ENCODE measurements around the gene UBE2I.

UBE2I gene

DNA sequence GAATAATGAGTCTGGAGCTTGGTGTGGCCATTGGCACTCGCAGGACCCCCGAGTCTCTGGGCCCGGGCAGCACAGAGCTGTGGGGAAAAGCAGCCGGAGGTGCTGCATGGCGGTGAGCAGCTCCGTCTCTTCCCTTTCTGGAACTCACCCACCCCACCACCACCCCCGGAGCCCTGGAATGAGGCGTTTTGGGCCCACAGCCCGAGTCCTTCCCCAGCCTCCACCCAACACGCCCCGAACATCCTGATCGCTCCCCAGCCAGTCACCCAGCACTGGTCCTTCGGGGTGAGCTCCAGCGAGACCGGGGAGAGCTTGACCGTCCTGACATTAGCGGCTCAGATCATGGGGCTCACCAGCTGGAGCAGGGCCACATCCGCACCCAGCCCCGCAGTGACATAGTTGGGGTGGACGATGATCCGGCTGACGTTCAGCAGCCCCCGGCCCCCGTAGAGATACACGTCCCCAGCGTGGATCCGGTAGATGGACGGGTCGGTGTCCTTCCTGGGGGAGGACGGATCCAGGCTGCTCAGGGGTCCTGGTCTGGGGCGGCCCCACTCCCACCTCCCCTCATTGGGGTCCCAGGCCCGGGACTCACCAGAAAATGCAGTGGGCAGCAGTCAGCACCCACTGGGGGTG is 47.1 kb upstream of the UBE2I start:
- Histone ChIP-seq H3K4me3 (ENCODE audit: severe bottlenecking) (no peak overlapping the region), H3K27ac (ENCODE audit: poor library complexity, severe bottlenecking) (no peak overlapping the region), H3K36me3 (ENCODE audit: low read depth) (no peaks in the 10 kb centered on the region), H3K27me3 (ENCODE audit: insufficient read depth, poor library complexity, severe bottlenecking) (peaks cover 33% of the 10 kb centered on the region), H3K9me3 (ENCODE audit: severe bottlenecking) (no peaks in the 10 kb centered on the region), H3K4me1 (ENCODE audit: insufficient read depth, poor library complexity, severe bottlenecking) (no peaks in the 10 kb centered on the region)
- ATAC-seq (ENCODE audit: low read depth) (no peak), DNase-seq (ENCODE audit: low spot score) (no peak)
- TF ChIP-seq, protein P1, sequence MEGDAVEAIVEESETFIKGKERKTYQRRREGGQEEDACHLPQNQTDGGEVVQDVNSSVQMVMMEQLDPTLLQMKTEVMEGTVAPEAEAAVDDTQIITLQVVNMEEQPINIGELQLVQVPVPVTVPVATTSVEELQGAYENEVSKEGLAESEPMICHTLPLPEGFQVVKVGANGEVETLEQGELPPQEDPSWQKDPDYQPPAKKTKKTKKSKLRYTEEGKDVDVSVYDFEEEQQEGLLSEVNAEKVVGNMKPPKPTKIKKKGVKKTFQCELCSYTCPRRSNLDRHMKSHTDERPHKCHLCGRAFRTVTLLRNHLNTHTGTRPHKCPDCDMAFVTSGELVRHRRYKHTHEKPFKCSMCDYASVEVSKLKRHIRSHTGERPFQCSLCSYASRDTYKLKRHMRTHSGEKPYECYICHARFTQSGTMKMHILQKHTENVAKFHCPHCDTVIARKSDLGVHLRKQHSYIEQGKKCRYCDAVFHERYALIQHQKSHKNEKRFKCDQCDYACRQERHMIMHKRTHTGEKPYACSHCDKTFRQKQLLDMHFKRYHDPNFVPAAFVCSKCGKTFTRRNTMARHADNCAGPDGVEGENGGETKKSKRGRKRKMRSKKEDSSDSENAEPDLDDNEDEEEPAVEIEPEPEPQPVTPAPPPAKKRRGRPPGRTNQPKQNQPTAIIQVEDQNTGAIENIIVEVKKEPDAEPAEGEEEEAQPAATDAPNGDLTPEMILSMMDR (IDR thresholded peaks at IDR 0.05; ENCODE audit: poor library complexity, severe bottlenecking): no peak

GRCh38 chr16:1262846-1263221 is 46.6 kb upstream of the UBE2I start:
- Histone ChIP-seq H3K4me3 (ENCODE audit: severe bottlenecking) (no peak overlapping the region), H3K9me3 (ENCODE audit: severe bottlenecking) (no peaks in the 10 kb centered on the region), H3K36me3 (ENCODE audit: low read depth) (no peaks in the 10 kb centered on the region), H3K4me1 (ENCODE audit: insufficient read depth, poor library complexity, severe bottlenecking) (no peaks in the 10 kb centered on the region), H3K27ac (ENCODE audit: poor library complexity, severe bottlenecking) (no peak overlapping the region), H3K27me3 (ENCODE audit: insufficient read depth, poor library complexity, severe bottlenecking) (peaks cover 33% of the 10 kb centered on the region)
- ATAC-seq (ENCODE audit: low read depth): no peak
- TF ChIP-seq, protein P1 (IDR thresholded peaks at IDR 0.05; ENCODE audit: poor library complexity, severe bottlenecking): no peak
- no peak for DNase-seq (ENCODE audit: low spot score)

GRCh38 chr16:1263591-1264344 is 45.7 kb upstream of the UBE2I start:
- Histone ChIP-seq H3K27ac (ENCODE audit: poor library complexity, severe bottlenecking) (no peak overlapping the region), H3K27me3 (ENCODE audit: insufficient read depth, poor library complexity, severe bottlenecking) (peaks cover 33% of the 10 kb centered on the region), H3K36me3 (ENCODE audit: low read depth) (no peaks in the 10 kb centered on the region), H3K4me3 (ENCODE audit: severe bottlenecking) (no peak overlapping the region), H3K4me1 (ENCODE audit: insufficient read depth, poor library complexity, severe bottlenecking) (no peaks in the 10 kb centered on the region), H3K9me3 (ENCODE audit: severe bottlenecking) (no peaks in the 10 kb centered on the region)
- TF ChIP-seq, protein P1 (IDR thresholded peaks at IDR 0.05; ENCODE audit: poor library complexity, severe bottlenecking): no peak
- no peak for ATAC-seq (ENCODE audit: low read depth)
- DNase-seq (ENCODE audit: low spot score): peak; percentile 62

- no peaks in the 10 kb centered on the region for H3K4me1 ChIP-seq (ENCODE audit: insufficient read depth, poor library complexity, severe bottlenecking)
- no peak for ATAC-seq (ENCODE audit: low read depth)
- DNase-seq (ENCODE audit: low spot score): no peak
- no peak overlapping the region for H3K4me3 ChIP-seq (ENCODE audit: severe bottlenecking)
- no peak overlapping the region for H3K27ac ChIP-seq (ENCODE audit: poor library complexity, severe bottlenecking)
- no peaks in the 10 kb centered on the region for H3K36me3 ChIP-seq (ENCODE audit: low read depth)
- H3K27me3 ChIP-seq (ENCODE audit: insufficient read depth, poor library complexity, severe bottlenecking): peaks cover 26% of the 10 kb centered on the region
- TF ChIP-seq, protein P1 (IDR thresholded peaks at IDR 0.05; ENCODE audit: poor library complexity, severe bottlenecking): no peak
- no peaks in the 10 kb centered on the region for H3K9me3 ChIP-seq (ENCODE audit: severe bottlenecking)
These were observed 44.9 kb upstream of the UBE2I start for GRCh38 chr16:1264345-1265089.
